NCI-H2107 treated with DMSO at 0.1 percent for 48 hours (cell line): Measurements from ENCODE around the gene MAPRE2.
A peak's percentile ranks its signal among the peaks of the same experiment; 100 is the strongest.

Source experiments
- DNase-seq: peaks from one replicate; lab custom pipeline; 2025; ENCODE audit not compliant: unreplicated experiment; lab: John Stamatoyannopoulos, UW

MAPRE2 gene

GRCh38 chr18:35032113-35032512, 9.1 kb upstream of the MAPRE2 start:
- DNase-seq = no peak

DNA sequence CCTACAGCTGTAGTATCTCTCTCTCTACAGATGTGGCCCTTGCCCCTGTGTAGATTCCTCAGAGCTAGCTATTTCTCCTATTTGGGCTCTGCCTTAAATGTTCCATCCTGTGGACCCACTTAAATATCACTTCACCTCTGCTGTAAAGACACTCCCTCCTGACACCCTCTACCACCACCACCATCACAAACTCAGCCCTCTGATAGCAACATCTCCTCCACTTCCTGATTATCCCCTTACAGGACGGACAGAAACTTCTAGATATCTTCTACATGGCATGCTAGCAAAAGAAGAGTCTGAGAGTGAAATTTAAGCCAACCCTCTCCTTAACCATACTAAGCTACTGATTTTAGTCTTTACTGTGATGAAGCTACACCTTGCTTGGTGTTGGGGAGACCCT, 3.2 kb upstream of the MAPRE2 start:
- DNase-seq = no peak

DNA sequence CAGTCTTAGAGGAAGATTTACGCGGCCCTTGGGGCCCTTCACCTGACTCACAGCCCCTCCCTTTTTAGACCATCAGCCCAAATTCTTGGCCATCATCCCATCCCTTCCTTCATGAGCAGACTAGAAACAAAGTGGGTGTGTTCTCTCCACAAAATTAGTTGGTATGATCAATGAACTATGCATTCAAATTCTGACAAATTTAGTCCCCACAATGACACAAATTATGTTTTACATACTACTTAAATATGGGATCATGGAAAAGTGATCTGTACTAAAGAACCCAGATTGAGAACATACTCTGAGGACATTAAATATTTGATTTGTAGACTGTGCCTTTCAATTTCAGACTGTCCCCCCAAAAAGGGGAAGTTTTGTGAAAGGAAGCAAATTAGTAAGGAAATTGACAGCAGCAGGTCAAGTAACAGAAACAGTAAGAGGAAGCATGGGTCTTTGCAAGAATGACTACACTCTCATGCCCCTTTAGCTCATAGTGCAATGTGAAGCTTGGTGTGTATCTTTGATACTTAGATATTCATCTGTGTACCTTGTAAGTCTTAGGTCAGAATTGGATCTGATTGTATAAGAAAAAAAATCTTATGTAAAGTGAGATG, 2.2 kb upstream of the MAPRE2 start:
- DNase-seq = no peak

- DNase-seq = no peak
These were observed 600 bp upstream of the MAPRE2 start for GRCh38 chr18:35040638-35040987.

GRCh38 chr18:35041815-35042387, 688 bp downstream of the MAPRE2 start:
- peak; percentile 19 for DNase-seq

GRCh38 chr18:35042389-35043071, 1.3 kb downstream of the MAPRE2 start:
- DNase-seq = no peak

GRCh38 chr18:35043207-35043606, 2.0 kb downstream of the MAPRE2 start:
- no peak for DNase-seq

GRCh38 chr18:35045121-35045520, 3.9 kb downstream of the MAPRE2 start:
- DNase-seq = no peak

GRCh38 chr18:35045806-35046205, 4.6 kb downstream of the MAPRE2 start:
- DNase-seq = no peak

DNA sequence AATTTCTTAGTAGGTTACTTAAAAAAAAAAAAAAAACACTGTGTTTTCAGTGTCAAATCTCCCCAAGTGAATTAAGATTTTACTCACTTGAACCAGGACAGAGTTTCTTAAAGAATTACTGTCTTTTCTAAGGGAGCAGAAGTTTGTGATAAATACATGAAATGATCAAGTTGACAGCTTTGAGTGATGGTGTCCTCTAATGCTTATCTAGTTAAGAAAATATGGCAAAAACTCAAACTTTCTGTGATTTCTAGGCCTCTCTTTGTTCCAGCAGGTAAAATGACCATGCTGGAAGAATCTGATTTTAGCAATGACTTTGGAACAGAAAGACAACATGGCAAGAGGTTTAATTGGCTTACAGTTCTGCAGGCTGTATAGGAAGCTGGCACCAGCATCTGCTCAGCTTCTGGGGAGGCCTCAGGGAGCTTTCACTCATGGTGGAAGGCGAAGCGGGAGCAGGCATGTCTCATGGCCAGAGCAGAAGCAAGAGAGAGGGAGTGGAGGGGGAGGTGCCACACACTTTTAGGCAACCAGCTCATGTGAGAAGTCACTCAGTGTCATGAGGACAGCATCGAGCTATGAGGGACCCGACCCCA, 6.6 kb downstream of the MAPRE2 start:
- DNase-seq = no peak

GRCh38 chr18:35049111-35050027, 8.2 kb downstream of the MAPRE2 start:
- DNase-seq = no peak

GRCh38 chr18:35050028-35050546, 8.9 kb downstream of the MAPRE2 start:
- peak; percentile 32 for DNase-seq

GRCh38 chr18:35050705-35051195, 9.5 kb downstream of the MAPRE2 start:
- no peak for DNase-seq

DNA sequence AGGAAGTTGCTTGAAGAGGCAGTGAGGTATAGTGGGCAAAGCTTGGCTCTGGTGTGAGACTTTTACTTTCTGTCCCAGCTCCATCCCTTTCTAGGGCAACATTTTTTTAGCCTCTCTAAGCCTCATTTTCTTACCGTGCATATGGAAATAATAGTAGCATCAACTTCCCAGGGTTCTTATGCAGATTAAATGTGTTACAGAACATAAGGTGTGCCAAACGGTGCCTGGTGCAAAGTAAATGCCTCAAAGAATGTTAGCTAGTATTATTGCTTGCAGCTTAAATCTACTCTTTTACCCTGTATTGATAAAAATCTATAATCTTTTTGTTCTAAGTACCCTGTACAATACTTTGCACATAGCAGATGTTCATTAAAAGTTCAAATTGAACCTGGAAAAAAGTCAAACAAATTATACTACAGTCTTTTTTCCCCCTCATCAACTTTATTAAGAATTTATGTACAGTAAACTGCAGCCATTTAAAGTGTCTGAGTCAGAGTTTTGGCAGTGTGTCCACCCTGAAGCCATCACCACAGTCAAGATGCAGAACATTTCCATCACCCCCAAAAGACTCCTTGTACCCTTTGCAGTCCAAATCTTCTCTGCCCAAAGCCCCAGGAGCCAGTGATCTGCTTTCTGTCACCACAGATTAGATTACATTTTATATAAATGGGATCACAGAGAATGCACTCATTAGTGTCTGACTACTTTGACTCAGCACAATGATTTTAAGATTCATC, 10.6 kb downstream of the MAPRE2 start:
- no peak for DNase-seq

GRCh38 chr18:35054401-35054800, 13.2 kb downstream of the MAPRE2 start:
- no peak for DNase-seq

DNA sequence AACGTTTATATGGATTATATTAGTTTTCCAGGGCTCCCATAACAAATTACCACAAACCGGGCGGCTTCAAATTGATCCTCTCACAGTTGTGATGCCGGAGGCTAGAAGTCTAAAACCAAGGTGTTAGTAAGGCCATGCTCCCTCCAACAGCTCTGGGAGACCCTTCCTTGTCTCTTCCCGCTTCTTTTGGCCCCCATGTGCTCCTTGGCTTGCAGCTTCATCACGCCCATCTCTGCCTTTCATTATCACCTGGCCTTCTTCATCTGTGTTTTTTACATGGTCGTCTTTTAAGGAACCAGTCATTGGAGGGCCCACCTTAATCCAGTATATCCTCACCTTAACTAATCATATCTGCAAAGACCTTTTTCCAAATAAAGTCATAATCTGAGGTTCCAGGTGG, 13.9 kb downstream of the MAPRE2 start:
- no peak for DNase-seq

DNA sequence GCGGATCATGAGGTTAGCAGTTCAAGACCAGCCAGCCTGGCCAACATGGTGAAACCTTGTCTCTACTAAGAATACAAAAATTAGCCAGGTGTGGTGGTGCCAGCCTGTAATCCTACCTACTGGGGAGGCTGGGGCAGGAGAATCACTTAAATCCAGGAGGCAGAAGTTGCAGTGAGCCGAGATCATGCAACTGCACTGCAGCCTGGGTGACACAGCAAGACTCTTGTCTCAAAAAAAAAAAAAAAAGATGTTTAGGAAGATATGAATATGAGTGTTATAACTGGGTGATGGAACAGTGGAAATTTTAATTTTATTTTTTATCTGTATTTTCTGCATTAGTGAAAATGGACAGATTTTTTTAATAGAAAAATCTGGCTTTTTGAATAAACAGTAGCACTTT, 14.5 kb downstream of the MAPRE2 start:
- DNase-seq = no peak

- no peak for DNase-seq
These were observed 18.2 kb downstream of the MAPRE2 start for GRCh38 chr18:35059280-35059927.

- DNase-seq = no peak
These were observed 19.1 kb downstream of the MAPRE2 start for GRCh38 chr18:35060122-35060815.
